IMR-90 (cell line): ENCODE data around the gene CCDC134. TPM values are rescaled to one million over a fixed set of nuclear protein-coding genes. Genes with fewer than 3 reads are reported as not detected.

Experiments used
- ATAC-seq: fragments of 200-7000 bp; cut with Tn5 transposase; 2 replicates; pipeline ENCODE4 v1.9.1; 2020; ENCODE audit warnings: low read depth, mild to moderate bottlenecking, moderate library complexity
- BruUV-seq: library from RNA; stranded (reverse); fragments of 400-500 nt; replicated peaks from 2 replicates; lab custom pipeline; 2021; lab: Mats Ljungman, UMichigan
- CTCF ChIA-PET: fragments of 300-600 bp; formaldehyde crosslinking; extraction: SDS; loops from one replicate; lab custom pipeline; 2021; ENCODE audit warnings: antibody characterized with exemption; lab: Yijun Ruan, JAX
- POLR2A ChIA-PET: fragments of 300-600 bp; sonication (Branson Sonifier 250); formaldehyde crosslinking; loops from one replicate; lab custom pipeline; 2022; ENCODE audit warnings: antibody characterized with exemption; ENCODE audit not compliant: unreplicated experiment; lab: Charles Lee
- DNase-seq: peaks from one replicate; pipeline ENCODE4 v3.0.0; 2013
- H2AFZ ChIP-seq: replicated peaks from 2 replicates; pipeline ENCODE3; 2013; ENCODE audit warnings: low read length, mild to moderate bottlenecking; ENCODE audit not compliant: poor library complexity
- H2AK5ac ChIP-seq: 2 replicates; pipeline ENCODE4 v1.6.1; 2013; ENCODE audit warnings: low read depth, low read length, inconsistent platforms
- H2AK9ac ChIP-seq: replicated peaks from 2 replicates; pipeline ENCODE3; 2013; ENCODE audit warnings: mild to moderate bottlenecking, low read depth, low read length, moderate library complexity; ENCODE audit not compliant: poor library complexity
- H2BK120ac ChIP-seq: 2 replicates; pipeline ENCODE4 v1.6.1; 2013; ENCODE audit warnings: low read depth, low read length, inconsistent platforms
- H2BK15ac ChIP-seq: 3 replicates; pipeline ENCODE4 v1.6.1; 2013; ENCODE audit warnings: low read depth, low read length, inconsistent platforms
- H2BK20ac ChIP-seq: 2 replicates; pipeline ENCODE4 v1.6.1; 2013; ENCODE audit warnings: low read depth, mild to moderate bottlenecking, inconsistent platforms, low read length, moderate library complexity
- H2BK5ac ChIP-seq: 2 replicates; pipeline ENCODE4 v1.6.1; 2013; ENCODE audit warnings: mild to moderate bottlenecking, low read depth, low read length, inconsistent platforms; ENCODE audit not compliant: poor library complexity, severe bottlenecking
- H3K14ac ChIP-seq: replicated peaks from 2 replicates; pipeline ENCODE4 v1.6.1; 2013; ENCODE audit warnings: low read depth, low read length, inconsistent platforms
- H3K18ac ChIP-seq: 2 replicates; pipeline ENCODE4 v1.6.1; 2013; ENCODE audit warnings: low read depth, low read length, control low read depth
- H3K23ac ChIP-seq: 2 replicates; pipeline ENCODE4 v1.6.1; 2013; ENCODE audit warnings: low read depth, low read length, inconsistent platforms
- H3K27ac ChIP-seq: 2 replicates; pipeline ENCODE4 v1.5.1; 2013; ENCODE audit warnings: mild to moderate bottlenecking, control low read depth, low read length; ENCODE audit not compliant: insufficient read depth
- H3K27me3 ChIP-seq: 2 replicates; pipeline ENCODE4 v1.6.1; 2013; ENCODE audit warnings: low read length; ENCODE audit not compliant: control insufficient read depth, insufficient read depth
- H3K36me3 ChIP-seq: 2 replicates; pipeline ENCODE4 v1.6.1; 2013; ENCODE audit warnings: low read length, mixed read lengths; ENCODE audit not compliant: control insufficient read depth, insufficient read depth
- H3K4ac ChIP-seq: 2 replicates; pipeline ENCODE4 v1.6.1; 2013; ENCODE audit warnings: low read depth, low read length, inconsistent platforms
- H3K4me1 ChIP-seq: 2 replicates; pipeline ENCODE4 v1.6.1; 2013; ENCODE audit warnings: low read length, mixed read lengths; ENCODE audit not compliant: control insufficient read depth, insufficient read depth
- H3K4me2 ChIP-seq: 2 replicates; pipeline ENCODE4 v1.6.1; 2013; ENCODE audit warnings: low read depth, mild to moderate bottlenecking, control low read depth, low read length, moderate library complexity
- H3K4me3 ChIP-seq: 2 replicates; pipeline ENCODE4 v1.5.1; 2013; ENCODE audit warnings: low read depth, mild to moderate bottlenecking, control low read depth, low read length, moderate library complexity; ENCODE audit not compliant: insufficient read depth
- H3K56ac ChIP-seq: 2 replicates; pipeline ENCODE4 v1.6.1; 2013; ENCODE audit warnings: low read length, inconsistent platforms; ENCODE audit not compliant: insufficient read depth; ENCODE audit errors: extremely low read depth
- H3K79me1 ChIP-seq, 2 experiments: 2 replicates each; pipeline ENCODE4 v1.6.1; 2013; ENCODE audit warnings: low read length in 2 of 2, inconsistent platforms in 1 of 2, low read depth in 1 of 2
- H3K9ac ChIP-seq: 2 replicates; pipeline ENCODE4 v1.6.1; 2013; ENCODE audit warnings: low read depth, low read length, control low read depth
- H3K9me1 ChIP-seq: 2 replicates; pipeline ENCODE4 v1.6.1; 2013; ENCODE audit warnings: low read length, inconsistent platforms; ENCODE audit not compliant: insufficient read depth
- H3K9me3 ChIP-seq: 2 replicates; pipeline ENCODE4 v1.6.1; 2013; ENCODE audit warnings: low read length; ENCODE audit not compliant: control insufficient read depth, insufficient read depth
- H4K20me1 ChIP-seq: 2 replicates; pipeline ENCODE4 v1.6.1; 2013; ENCODE audit warnings: low read length, inconsistent platforms; ENCODE audit not compliant: insufficient read depth
- H4K5ac ChIP-seq: 2 replicates; pipeline ENCODE4 v1.6.1; 2013; ENCODE audit warnings: mild to moderate bottlenecking, low read depth, low read length, control low read depth
- H4K8ac ChIP-seq, 2 experiments: 2 replicates each; pipeline ENCODE4 v1.6.1; 2013; ENCODE audit warnings: low read depth in 2 of 2, low read length in 2 of 2, control low read depth in 1 of 2, inconsistent platforms in 1 of 2
- H4K91ac ChIP-seq: 2 replicates; pipeline ENCODE4 v1.6.1; 2013; ENCODE audit warnings: low read depth, low read length, inconsistent platforms; ENCODE audit not compliant: insufficient read depth
- CEBPB ChIP-seq: IDR thresholded peaks from 2 replicates; pipeline ENCODE4 v1.6.1; 2012; ENCODE audit warnings: low read depth, low read length, improper control_type of control experiment
- RFX5 ChIP-seq: IDR thresholded peaks from 2 replicates; pipeline ENCODE4 v1.8.0; 2012; ENCODE audit warnings: low read depth, mild to moderate bottlenecking, low read length, moderate library complexity
- SMC3 ChIP-seq: fragments of 150-350 bp; IDR thresholded peaks from 2 replicates; pipeline ENCODE4 v1.6.1; 2016; ENCODE audit warnings: low read depth, mild to moderate bottlenecking, antibody characterized with exemption, low read length, moderate library complexity
- WGBS, 2 experiments: methylation state at CpG; one replicate each; pipeline versions ENCODE4 v1.1.5 to v1.1.7; 2013; ENCODE audit warnings: missing lambda C conversion rate in 2 of 2; ENCODE audit not compliant: insufficient read length in 1 of 2; ENCODE audit errors: extremely low coverage in 2 of 2; 5-methylcytosine and 5-hydroxymethylcytosine counted together
- dilution Hi-C: fragments of 300-500 bp; cut with HindIII; formaldehyde crosslinking; loops from one replicate; pipeline ENCODE4 v1.14.3; 2018; ENCODE audit warnings: low sequenced_read_pairs; ENCODE audit not compliant: unreplicated experiment
- in situ Hi-C: fragments of 300-500 bp; cut with MboI; formaldehyde crosslinking; loops from 3 replicates; pipeline ENCODE4 v1.14.3; 2019; ENCODE audit warnings: low sequenced_read_pairs, inconsistent platforms, mixed read lengths
- intact Hi-C: fragments of 100-400 bp; cut with micrococcal nuclease; formaldehyde crosslinking; loops from 2 replicates; pipeline ENCODE4 v1.10.0; 2022
- polyA plus RNA-seq, 3 experiments: library from polyadenylated mRNA; depleted of rRNA; stranded (reverse); fragments of >200 nt; gene quantifications; 2 replicates each; pipeline ENCODE4 v1.2.3, GENCODE V29; 2012; ENCODE audit warnings: low replicate concordance in 1 of 3
- total RNA-seq: library from RNA; depleted of rRNA; stranded (reverse); fragments of >200 nt; gene quantifications from 2 replicates; pipeline ENCODE4 v1.2.3, GENCODE V29; 2012

The CCDC134 gene
- total and polyA plus RNA-seq, 2 of the 4 experiments (the other 2 are of a cell fraction) = 5.1 to 7.0 TPM

DNA sequence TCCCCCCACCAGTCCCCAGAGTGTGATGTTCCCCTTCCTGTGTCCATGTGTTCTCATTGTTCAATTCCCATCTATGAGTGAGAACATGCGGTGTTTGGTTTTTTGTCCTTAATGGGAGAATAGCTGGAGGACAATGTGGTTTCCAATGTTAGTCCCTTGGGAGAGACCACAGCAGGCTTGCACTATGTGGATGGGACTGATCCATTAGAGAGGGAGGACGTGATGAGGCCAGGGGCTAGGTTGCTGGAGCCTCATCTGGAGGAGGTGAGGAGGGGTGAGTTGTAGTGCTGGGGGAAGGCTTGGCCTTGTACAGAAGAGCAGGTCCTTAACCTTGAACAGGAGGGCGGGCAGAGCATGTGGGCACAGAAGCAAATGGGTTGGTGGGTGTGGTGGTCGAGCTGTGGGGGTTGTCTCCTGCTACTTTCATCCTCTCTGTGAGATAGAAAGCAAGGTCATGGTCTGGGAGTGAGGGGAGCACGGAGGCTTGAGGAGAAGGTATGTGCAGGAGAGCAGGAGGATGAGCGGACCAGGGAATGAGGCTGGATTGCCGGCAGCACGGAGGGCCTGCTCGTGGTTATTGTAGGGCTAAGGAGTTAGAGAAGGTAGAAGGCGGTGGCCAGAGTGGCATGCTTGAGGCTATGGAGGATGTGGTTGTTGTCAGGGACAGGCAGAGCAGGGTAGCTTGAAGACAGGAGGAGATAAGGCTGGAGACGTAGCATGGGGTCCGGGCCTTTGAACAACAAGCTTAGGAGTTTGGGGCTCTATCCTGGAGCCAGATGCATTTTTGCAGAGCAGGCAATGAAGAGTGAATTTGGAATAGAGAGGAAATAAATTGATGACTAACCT lies 21.2 kb downstream of the CCDC134 start:
- H4K20me1 ChIP-seq = no peaks in the 10 kb centered on the region
- no peak overlapping the region for H2BK20ac ChIP-seq
- no peak for ATAC-seq
- H3K4me2 ChIP-seq = no peak overlapping the region
- H3K18ac ChIP-seq = no peak overlapping the region
- H3K36me3 ChIP-seq = no peaks in the 10 kb centered on the region
- in situ Hi-C loops = no loop called here
- H3K9me1 ChIP-seq = 0 out of 2 replicates have a peak, but pooled peaks cover 4% of the 10 kb centered on the region
- no peak overlapping the region for H2BK120ac ChIP-seq
- no peak overlapping the region for H3K9ac ChIP-seq
- no peaks in the 10 kb centered on the region for H3K27me3 ChIP-seq
- no peak overlapping the region for H4K91ac ChIP-seq
- peaks cover 15% of the 10 kb centered on the region for H3K4me1 ChIP-seq
- no peak overlapping the region for H2AK9ac ChIP-seq
- intact Hi-C loops = no loop called here
- no peak overlapping the region for H3K27ac ChIP-seq
- no peak for DNase-seq
- H4K8ac ChIP-seq = no peak overlapping the region
- no peak overlapping the region for H3K4me3 ChIP-seq
- ChIA-PET CTCF (no interaction called here), POLR2A (no interaction called here)
- no TSS peak for BruUV-seq
- no peak overlapping the region for H3K23ac ChIP-seq
- no peak overlapping the region for H2AK5ac ChIP-seq
- peaks cover 0 to 4% of the 10 kb centered on the region in 2 experiments; a peak in 1 of 4 replicates for H3K79me1 ChIP-seq
- H3K4ac ChIP-seq = no peak overlapping the region
- dilution Hi-C loops = no loop called here
- no peak overlapping the region for H2BK15ac ChIP-seq
- H3K56ac ChIP-seq = no peak overlapping the region
- H2AFZ ChIP-seq = no peak overlapping the region
- 92% methylated on average over 9 of the region's 12 CpGs; no CpG with 5 or more reads in 1 of the 2 experiments for WGBS, 2 experiments
- H4K5ac ChIP-seq = no peak overlapping the region
- TF ChIP-seq CEBPB (no peak), RFX5 (no peak), SMC3 (no peak)
- no peaks in the 10 kb centered on the region for H3K9me3 ChIP-seq
- no peak overlapping the region for H3K14ac ChIP-seq
- H2BK5ac ChIP-seq = no peak overlapping the region
